SK-N-SH (cell line): Measurements from ENCODE around the gene MTA3. TPM values are rescaled to one million over a fixed set of nuclear protein-coding genes. Genes with fewer than 3 reads are reported as not detected.

ENCODE experiments used
- CTCF ChIA-PET: fragments of 300-600, 350-600 bp; formaldehyde crosslinking; extraction: SDS; loops from one replicate; lab custom pipeline; 2021; lab: Yijun Ruan, JAX
- POLR2A ChIA-PET: fragments of 350-600 bp; sonication (Branson Sonifier 250); formaldehyde crosslinking; extraction: SDS; loops from one replicate; lab custom pipeline; 2020; ENCODE audit warnings: antibody characterized with exemption, inconsistent platforms; lab: Yijun Ruan, JAX
- DNase-seq: peaks from one replicate; pipeline ENCODE4 v3.0.0; 2012
- H2AFZ ChIP-seq: fragments of 200-600 bp; sonication (generic); 2 replicates; pipeline ENCODE4 v1.8.1; 2016; ENCODE audit warnings: antibody characterized with exemption, mild to moderate bottlenecking, low read depth
- H3F3A ChIP-seq: fragments of 200-600 bp; sonication (generic); replicated peaks from 2 replicates; pipeline ENCODE3; 2016; ENCODE audit warnings: antibody characterized with exemption, mild to moderate bottlenecking; ENCODE audit not compliant: insufficient read depth
- H3K27ac ChIP-seq, 2 experiments: fragments of 200-500 bp in 1 of 2; fragments of 200-600 bp in 1 of 2; sonication (Bioruptor generic) in 1 of 2; sonication (generic), shearing (Covaris generic) in 1 of 2; 2 replicates each; pipeline versions ENCODE4 v1.5.1 to v1.6.1; 2014 to 2016; ENCODE audit warnings: low read depth in 2 of 2, inconsistent platforms in 1 of 2, low read length in 1 of 2, mild to moderate bottlenecking in 1 of 2, mixed read lengths in 1 of 2
- H3K27me3 ChIP-seq: fragments of 200-600 bp; sonication (generic), shearing (Covaris generic); 2 replicates; pipeline ENCODE4 v1.6.1; 2016; ENCODE audit warnings: mixed run types; ENCODE audit not compliant: insufficient read depth
- H3K36me3 ChIP-seq, 2 experiments: fragments of 200-500 bp in 1 of 2; fragments of 200-600 bp in 1 of 2; sonication (Bioruptor generic) in 1 of 2; sonication (generic) in 1 of 2; replicated peaks in 1 of 2; 2 replicates each; pipeline versions ENCODE3 to v1.5.1; 2014 to 2016; ENCODE audit warnings: low read length in 1 of 2, mild to moderate bottlenecking in 1 of 2; ENCODE audit not compliant: insufficient read depth in 2 of 2, control insufficient read depth in 1 of 2
- H3K4me1 ChIP-seq, 2 experiments: fragments of 200-500 bp in 1 of 2; fragments of 200-600 bp in 1 of 2; sonication (Bioruptor generic) in 1 of 2; sonication (generic), shearing (Covaris generic) in 1 of 2; 2 replicates each; pipeline versions ENCODE4 v1.5.1 to v1.6.1; 2014 to 2016; ENCODE audit warnings: low read depth in 1 of 2, low read length in 1 of 2, mixed run types in 1 of 2; ENCODE audit not compliant: insufficient read depth in 2 of 2, control insufficient read depth in 1 of 2
- H3K4me2 ChIP-seq: fragments of 200-600 bp; sonication (generic), shearing (Covaris generic); 2 replicates; pipeline ENCODE4 v1.6.1; 2017; ENCODE audit warnings: mixed run types
- H3K4me3 ChIP-seq, 2 experiments: fragments of 200-500 bp in 1 of 2; fragments of 200-600 bp in 1 of 2; sonication (Bioruptor generic) in 1 of 2; sonication (generic), shearing (Covaris generic) in 1 of 2; 2 replicates each; pipeline versions ENCODE4 v1.5.1 to v1.8.1; 2014 to 2016; ENCODE audit warnings: low read depth in 2 of 2, inconsistent platforms in 1 of 2, low read length in 1 of 2, mild to moderate bottlenecking in 1 of 2, mixed read lengths in 1 of 2, moderate library complexity in 1 of 2
- H3K79me2 ChIP-seq: fragments of 200-600 bp; sonication (generic); 2 replicates; pipeline ENCODE4 v1.8.1; 2017; ENCODE audit warnings: mild to moderate bottlenecking; ENCODE audit not compliant: insufficient read depth
- H3K9ac ChIP-seq: fragments of 200-600 bp; sonication (generic); 2 replicates; pipeline ENCODE4 v1.6.1; 2017; ENCODE audit warnings: mixed run types
- H3K9me2 ChIP-seq: fragments of 200-600 bp; sonication (generic); 2 replicates; pipeline ENCODE4 v1.6.1; 2017; ENCODE audit warnings: mixed run types
- H3K9me3 ChIP-seq: fragments of 200-600 bp; sonication (generic); 2 replicates; pipeline ENCODE4 v1.6.1; 2017; ENCODE audit warnings: mixed run types, mild to moderate bottlenecking, moderate library complexity
- H4K20me1 ChIP-seq: fragments of 200-600 bp; sonication (generic); 2 replicates; pipeline ENCODE4 v1.6.1; 2017; ENCODE audit warnings: mild to moderate bottlenecking, mixed run types; ENCODE audit not compliant: insufficient read depth
- EZH2phosphoT487 ChIP-seq: fragments of 200-600 bp; sonication (generic); IDR thresholded peaks from 2 replicates; pipeline ENCODE4 v1.6.1; 2017; ENCODE audit warnings: low read depth, mixed run types, mild to moderate bottlenecking, antibody characterized with exemption, moderate library complexity, borderline replicate concordance
- FOSL2 ChIP-seq: IDR thresholded peaks from 2 replicates; pipeline ENCODE4 v1.4.0; 2012; ENCODE audit warnings: low read depth, mild to moderate bottlenecking, moderate library complexity, borderline replicate concordance
- FOXJ3 ChIP-seq: sonication (generic); formaldehyde crosslinking; IDR thresholded peaks from 2 replicates; pipeline ENCODE4 v1.5.1; 2020; ENCODE audit warnings: mild to moderate bottlenecking, missing genetic modification reagents
- FOXM1 ChIP-seq: IDR thresholded peaks from 2 replicates; pipeline ENCODE4 v1.4.0; 2012; ENCODE audit warnings: low read depth, mild to moderate bottlenecking
- IRF3 ChIP-seq: fragments of 150-350 bp; IDR thresholded peaks from 2 replicates; pipeline ENCODE4 v1.6.1; 2016; ENCODE audit warnings: mild to moderate bottlenecking, low read depth, low read length
- JUND ChIP-seq: IDR thresholded peaks from 2 replicates; pipeline ENCODE4 v1.4.0; 2012
- MAX ChIP-seq: IDR thresholded peaks from 2 replicates; pipeline ENCODE4 v1.4.0; 2012; ENCODE audit warnings: low read depth
- MEF2A ChIP-seq: IDR thresholded peaks from 2 replicates; pipeline ENCODE4 v1.4.0; 2012; ENCODE audit warnings: low read depth, borderline replicate concordance
- NFIC ChIP-seq: IDR thresholded peaks from 2 replicates; pipeline ENCODE4 v1.4.0; 2012; ENCODE audit warnings: borderline replicate concordance
- NRF1 ChIP-seq: IDR thresholded peaks from 2 replicates; pipeline ENCODE4 v1.6.1; 2012; ENCODE audit warnings: low read depth, mild to moderate bottlenecking, low read length
- POLR2AphosphoS5 ChIP-seq: IDR thresholded peaks from 2 replicates; pipeline ENCODE4 v1.6.1; 2012; ENCODE audit warnings: low read depth, low read length
- RAD21 ChIP-seq: IDR thresholded peaks from 2 replicates; pipeline ENCODE4 v1.6.1; 2012; ENCODE audit warnings: mild to moderate bottlenecking, low read length
- RCOR1 ChIP-seq: fragments of 150-350 bp; IDR thresholded peaks from 2 replicates; pipeline ENCODE4 v1.6.1; 2017; ENCODE audit warnings: antibody characterized with exemption, low read length
- RFX5 ChIP-seq: IDR thresholded peaks from 2 replicates; pipeline ENCODE4 v1.6.1; 2012; ENCODE audit warnings: mild to moderate bottlenecking, improper control_type of control experiment, low read length
- TAF1 ChIP-seq: IDR thresholded peaks from 2 replicates; pipeline ENCODE4 v1.6.1; 2012; ENCODE audit warnings: low read depth, mild to moderate bottlenecking, low read length, moderate library complexity, borderline replicate concordance
- TCF12 ChIP-seq: IDR thresholded peaks from 2 replicates; pipeline ENCODE4 v1.4.0; 2012
- TEAD4 ChIP-seq: IDR thresholded peaks from 2 replicates; pipeline ENCODE4 v1.4.0; 2012; ENCODE audit warnings: mild to moderate bottlenecking, borderline replicate concordance; ENCODE audit not compliant: insufficient read depth
- USF1 ChIP-seq: IDR thresholded peaks from 2 replicates; pipeline ENCODE4 v1.4.0; 2012; ENCODE audit warnings: low read depth, borderline replicate concordance
- YY1 ChIP-seq: IDR thresholded peaks from 2 replicates; pipeline ENCODE4 v1.4.0; 2012; ENCODE audit warnings: low read depth, mild to moderate bottlenecking
- WGBS: methylation state at CpG from one replicate; pipeline ENCODE4 v1.1.6; 2017; ENCODE audit warnings: low lambda C conversion rate; 5-methylcytosine and 5-hydroxymethylcytosine counted together
- polyA plus RNA-seq, 3 experiments: library from polyadenylated mRNA; depleted of rRNA; stranded (reverse); fragments of >200 nt; gene quantifications; 2 replicates each; pipeline ENCODE4 v1.2.3, GENCODE V29; 2012
- TF ChIP-seq, protein P1 (sequence below): IDR thresholded peaks from 2 replicates; pipeline ENCODE4; 2012

Gene MTA3
- polyA plus RNA-seq, 1 of the 3 experiments (the other 2 are of a cell fraction), result 30.8 TPM

GRCh38 chr2:42723465-42723864 lies 155.0 kb downstream of the MTA3 start:
- no peak for DNase-seq
- Histone ChIP-seq H3K9me3 (no peaks in the 10 kb centered on the region), H3K27ac (no peak overlapping the region), H3K9me2 (no peaks in the 10 kb centered on the region), H4K20me1 (no peaks in the 10 kb centered on the region), H3K36me3 (no peaks in the 10 kb centered on the region), H3F3A (no peaks in the 10 kb centered on the region), H2AFZ (no peak overlapping the region), H3K27me3 (no peaks in the 10 kb centered on the region), H3K79me2 (no peaks in the 10 kb centered on the region), H3K4me1 (no peaks in the 10 kb centered on the region), H3K4me2 (no peak overlapping the region), H3K9ac (no peak overlapping the region), H3K4me3 (no peak overlapping the region)
- CTCF ChIA-PET, result no interaction called here
- TF ChIP-seq POLR2AphosphoS5, result no peak
- no peak for TF ChIP-seq FOXJ3
- POLR2A ChIA-PET, result no interaction called here

- no peak overlapping the region for H3K4me3 ChIP-seq
- H3K27ac ChIP-seq, result no peak overlapping the region
- POLR2A ChIA-PET, result no interaction called here
- H3K9ac ChIP-seq, result no peak overlapping the region
- no peaks in the 10 kb centered on the region for H3K4me1 ChIP-seq
- CTCF ChIA-PET, result no interaction called here
- H3K27me3 ChIP-seq, result no peaks in the 10 kb centered on the region
- H3K36me3 ChIP-seq, result no peaks in the 10 kb centered on the region
- TF ChIP-seq FOXM1, result no peak
- H4K20me1 ChIP-seq, result no peaks in the 10 kb centered on the region
- DNase-seq, result no peak
- peaks cover 6% of the 10 kb centered on the region; the same call in 1 of the 2 replicates for H3K9me3 ChIP-seq
- H2AFZ ChIP-seq, result no peak overlapping the region
- no peaks in the 10 kb centered on the region for H3K9me2 ChIP-seq
- no peaks in the 10 kb centered on the region for H3K79me2 ChIP-seq
- no peak overlapping the region for H3K4me2 ChIP-seq
- 93% methylated on average over 2 of the region's 2 CpGs for WGBS
- H3F3A ChIP-seq, result no peaks in the 10 kb centered on the region
These were observed 156.5 kb downstream of the MTA3 start for GRCh38 chr2:42724886-42725285.

GRCh38 chr2:42725657-42726056 lies 157.2 kb downstream of the MTA3 start:
- H3K79me2 ChIP-seq, result no peaks in the 10 kb centered on the region
- H3K27me3 ChIP-seq, result no peaks in the 10 kb centered on the region
- H3F3A ChIP-seq, result no peaks in the 10 kb centered on the region
- no peak overlapping the region for H2AFZ ChIP-seq
- ChIA-PET CTCF (no interaction called here), POLR2A (no interaction called here)
- no peak overlapping the region for H3K9ac ChIP-seq
- no peak overlapping the region for H3K4me2 ChIP-seq
- DNase-seq, result no peak
- H3K9me2 ChIP-seq, result no peaks in the 10 kb centered on the region
- 95% methylated on average over 3 of the region's 4 CpGs for WGBS
- H3K27ac ChIP-seq, result no peak overlapping the region
- H4K20me1 ChIP-seq, result no peaks in the 10 kb centered on the region
- H3K9me3 ChIP-seq, result peaks cover 8% of the 10 kb centered on the region; the same call in 1 of the 2 replicates
- no peak overlapping the region for H3K4me3 ChIP-seq
- H3K36me3 ChIP-seq, result no peaks in the 10 kb centered on the region
- H3K4me1 ChIP-seq, result no peaks in the 10 kb centered on the region
- no peak for TF ChIP-seq MAX
- no peak for TF ChIP-seq TAF1
- TF ChIP-seq NRF1, result no peak
- TF ChIP-seq RCOR1, result no peak
- TF ChIP-seq, protein P1, sequence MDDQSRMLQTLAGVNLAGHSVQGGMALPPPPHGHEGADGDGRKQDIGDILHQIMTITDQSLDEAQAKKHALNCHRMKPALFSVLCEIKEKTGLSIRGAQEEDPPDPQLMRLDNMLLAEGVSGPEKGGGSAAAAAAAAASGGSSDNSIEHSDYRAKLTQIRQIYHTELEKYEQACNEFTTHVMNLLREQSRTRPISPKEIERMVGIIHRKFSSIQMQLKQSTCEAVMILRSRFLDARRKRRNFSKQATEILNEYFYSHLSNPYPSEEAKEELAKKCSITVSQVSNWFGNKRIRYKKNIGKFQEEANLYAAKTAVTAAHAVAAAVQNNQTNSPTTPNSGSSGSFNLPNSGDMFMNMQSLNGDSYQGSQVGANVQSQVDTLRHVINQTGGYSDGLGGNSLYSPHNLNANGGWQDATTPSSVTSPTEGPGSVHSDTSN, result no peak
- no peak for TF ChIP-seq RAD21
- no peak for TF ChIP-seq RFX5
- no peak for TF ChIP-seq YY1
- TF ChIP-seq EZH2phosphoT487, result no peak
- no peak for TF ChIP-seq NFIC
- no peak for TF ChIP-seq FOXM1
- TF ChIP-seq TCF12, result no peak
- TF ChIP-seq IRF3, result no peak
- TF ChIP-seq FOSL2, result no peak
- no peak for TF ChIP-seq JUND
- TF ChIP-seq USF1, result no peak
- TF ChIP-seq TEAD4, result no peak
- no peak for TF ChIP-seq MEF2A
